Effector CD8-positive, alpha-beta T cell (primary cell): ENCODE measurements around the gene PTPRN2.

Source experiments
- DNase-seq: peaks from one replicate; lab custom pipeline; 2025; lab: John Stamatoyannopoulos, UW

PTPRN2 gene

DNA sequence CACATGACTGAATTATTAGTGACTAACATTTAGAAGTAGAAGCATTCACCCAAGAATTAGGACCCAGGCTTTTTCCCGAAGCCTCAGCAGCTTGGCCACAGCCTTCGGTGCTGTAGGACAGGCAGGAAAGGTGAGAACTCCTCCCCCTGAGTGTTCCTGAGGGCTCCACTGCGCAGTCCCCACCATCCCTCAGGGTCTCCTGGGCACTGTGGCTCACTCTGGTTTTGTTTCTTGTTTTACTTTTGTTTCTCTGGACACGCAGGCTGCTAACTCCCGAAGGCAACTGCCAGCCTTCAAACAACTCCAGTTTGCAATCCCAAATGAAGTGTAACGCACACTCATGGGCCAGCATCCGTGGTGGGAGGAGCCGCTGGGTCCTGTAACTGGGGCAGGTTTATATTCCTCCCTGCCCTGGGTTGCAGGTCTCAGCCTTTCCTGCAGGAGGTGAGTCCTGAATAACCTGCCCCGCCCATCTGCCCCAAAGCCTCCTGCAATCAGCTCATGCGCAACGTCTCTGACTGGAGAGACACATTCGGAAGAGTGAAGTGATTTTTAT lies 492.9 kb downstream of the PTPRN2 start:
- DNase-seq: no peak

DNA sequence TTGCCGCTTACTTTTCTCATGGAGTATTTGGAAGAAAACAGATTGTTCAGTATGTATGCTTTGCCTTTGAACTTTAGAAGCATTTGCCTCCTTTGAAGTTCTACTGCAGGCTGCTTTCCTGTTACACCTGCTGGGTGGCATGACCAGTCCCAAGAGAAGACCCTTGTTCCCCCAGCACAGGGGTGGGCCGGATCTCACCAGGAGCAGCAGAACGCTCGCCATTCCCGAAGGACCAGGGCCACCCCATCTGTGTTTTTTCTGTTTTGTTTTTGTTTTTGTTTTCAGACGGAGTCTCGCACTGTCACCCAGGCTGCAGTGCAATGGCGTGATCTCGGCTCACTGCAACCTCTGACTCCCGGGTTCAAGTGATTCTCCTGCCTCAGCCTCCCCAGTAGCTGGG lies 493.6 kb downstream of the PTPRN2 start:
- DNase-seq: no peak

DNA sequence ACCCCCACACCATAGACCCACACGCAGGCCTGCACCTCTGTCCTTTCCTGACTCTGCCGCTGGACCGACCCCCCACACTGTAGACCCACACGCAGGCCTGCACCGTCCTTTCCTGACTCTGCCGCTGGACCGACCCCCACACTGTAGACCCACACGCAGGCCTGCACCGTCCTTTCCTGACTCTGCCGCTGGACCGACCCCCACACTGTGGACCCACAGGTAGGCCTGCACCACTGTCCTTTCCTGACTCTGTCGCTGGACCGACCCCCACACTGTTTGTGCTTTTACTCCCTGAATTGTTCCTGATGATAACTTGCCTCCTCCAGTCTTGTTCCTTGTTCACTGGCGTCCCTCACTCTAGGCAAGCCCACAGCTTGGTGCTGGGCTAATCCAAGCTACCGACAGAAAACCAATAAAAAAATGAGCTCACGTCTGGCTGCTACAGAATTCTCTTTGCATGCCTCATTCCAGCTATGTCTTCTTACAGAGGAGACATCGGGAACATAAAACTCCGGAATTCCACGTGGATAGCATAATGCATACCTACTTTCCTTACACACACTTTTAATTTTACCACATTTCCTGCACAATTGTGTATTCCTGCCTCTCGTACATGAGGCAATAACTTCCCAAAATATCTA lies 494.3 kb downstream of the PTPRN2 start:
- DNase-seq: no peak

DNA sequence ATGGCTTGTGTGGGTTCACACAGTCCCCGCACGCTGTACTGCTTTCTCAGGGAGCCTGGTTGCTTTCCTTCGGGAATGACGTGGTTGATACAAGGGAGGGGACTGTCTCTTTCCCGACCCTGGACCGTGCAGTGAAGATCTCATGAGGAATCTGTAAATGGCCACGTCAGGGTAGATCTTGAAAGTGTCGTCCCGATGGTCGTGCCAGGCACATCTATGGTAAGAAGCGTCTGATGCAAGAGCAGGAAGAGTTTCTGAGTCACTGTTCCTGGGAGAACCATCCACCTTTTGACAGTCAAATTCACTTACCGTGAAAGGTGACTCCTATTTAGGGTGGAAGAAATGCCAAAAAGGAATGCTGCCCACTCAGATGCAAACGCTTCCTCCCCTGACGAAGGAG lies 500.4 kb downstream of the PTPRN2 start:
- DNase-seq: no peak

DNA sequence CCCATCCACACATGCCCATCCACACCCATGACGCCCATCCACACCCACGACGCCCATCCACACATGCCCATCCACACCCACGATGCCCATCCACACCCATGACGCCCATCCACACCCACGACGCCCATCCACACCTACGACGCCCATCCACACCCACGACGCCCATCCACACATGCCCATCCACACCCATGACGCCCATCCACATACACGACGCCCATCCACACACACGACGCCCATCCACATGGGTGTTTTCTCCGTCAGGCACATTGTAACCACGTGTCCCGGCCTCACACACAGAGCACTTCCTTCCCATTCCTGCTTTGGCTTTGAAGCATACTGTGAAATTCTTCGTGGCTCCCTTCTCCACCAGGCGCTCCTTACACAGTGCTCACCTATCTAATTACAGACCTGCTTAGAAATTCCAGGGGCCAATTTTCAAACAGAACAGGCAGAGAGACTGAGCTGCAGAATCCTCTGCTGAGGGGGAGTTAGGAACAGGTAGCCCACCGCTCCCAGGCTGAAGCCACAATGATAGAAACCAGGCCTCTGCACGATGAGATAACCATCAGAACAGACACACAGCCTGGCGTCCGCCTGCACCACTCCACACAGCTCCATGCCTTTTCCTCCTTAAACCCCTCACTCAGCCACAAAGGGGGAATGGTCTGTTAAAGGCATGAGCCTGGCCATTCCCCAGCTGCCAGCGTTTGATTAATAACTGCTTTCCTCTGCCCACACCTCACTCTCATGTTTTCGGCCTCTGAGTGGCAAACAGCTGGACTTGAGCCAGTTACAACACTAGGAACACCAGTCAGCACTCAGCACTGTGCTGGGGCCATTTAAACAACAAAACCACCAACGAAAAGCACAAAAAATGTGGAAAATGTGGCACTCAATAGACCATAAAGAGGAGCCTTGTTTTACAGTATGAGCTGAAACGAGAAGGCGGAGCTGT lies 501.6 kb downstream of the PTPRN2 start:
- DNase-seq: no peak

DNA sequence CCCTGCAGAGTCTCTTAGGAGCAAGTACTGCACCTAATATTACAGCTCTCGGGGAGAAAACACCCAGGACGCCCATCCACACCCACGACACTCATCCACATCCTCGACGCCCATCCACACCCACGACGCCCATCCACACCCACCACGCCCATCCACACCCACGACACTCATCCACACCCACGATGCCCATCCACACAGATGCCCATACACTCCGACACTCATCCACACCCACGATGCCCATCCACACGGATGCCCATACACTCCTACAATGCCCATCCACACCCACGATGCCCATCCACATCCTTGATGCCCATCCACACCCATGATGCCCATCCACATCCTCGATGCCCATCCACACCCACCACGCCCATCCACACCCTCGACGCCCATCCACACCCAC lies 503.1 kb downstream of the PTPRN2 start:
- DNase-seq: no peak

DNA sequence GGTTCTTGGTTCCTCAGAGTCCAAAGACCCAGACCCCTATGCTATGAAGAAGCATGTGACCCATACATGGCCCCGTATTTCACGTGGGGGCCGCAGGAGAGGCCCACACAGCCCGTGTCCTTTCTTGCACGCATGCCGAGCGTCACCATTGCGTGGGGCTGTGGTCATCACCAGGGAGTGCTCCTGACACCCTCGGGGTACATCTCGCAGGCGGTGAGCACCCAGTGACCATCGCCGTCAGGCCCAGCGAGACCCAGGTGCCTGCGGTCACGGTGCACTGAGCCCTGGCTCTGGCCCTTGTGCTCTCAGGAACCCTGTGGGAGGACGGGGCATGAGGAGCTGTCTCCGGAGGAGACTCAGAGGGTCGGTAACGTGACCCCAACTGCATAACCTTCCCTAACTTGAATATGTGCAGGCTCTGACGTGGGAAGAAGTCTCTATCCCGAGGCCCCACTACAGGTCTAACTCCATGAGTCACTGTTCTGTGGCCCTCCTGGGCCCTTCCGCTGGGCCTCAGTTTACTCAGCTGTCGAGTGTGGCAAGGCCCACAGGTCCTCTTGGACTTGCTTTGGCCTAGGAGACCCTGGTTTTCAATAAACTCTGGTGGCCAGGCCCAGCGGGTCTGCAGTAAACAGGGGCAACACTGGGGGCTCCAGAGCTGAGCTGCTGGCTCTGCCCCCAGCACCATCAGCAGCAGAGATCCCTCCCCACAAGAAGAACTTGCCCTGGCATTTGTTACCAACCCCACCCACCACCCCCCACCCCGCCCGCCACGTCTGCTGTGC lies 503.9 kb downstream of the PTPRN2 start:
- DNase-seq: no peak

DNA sequence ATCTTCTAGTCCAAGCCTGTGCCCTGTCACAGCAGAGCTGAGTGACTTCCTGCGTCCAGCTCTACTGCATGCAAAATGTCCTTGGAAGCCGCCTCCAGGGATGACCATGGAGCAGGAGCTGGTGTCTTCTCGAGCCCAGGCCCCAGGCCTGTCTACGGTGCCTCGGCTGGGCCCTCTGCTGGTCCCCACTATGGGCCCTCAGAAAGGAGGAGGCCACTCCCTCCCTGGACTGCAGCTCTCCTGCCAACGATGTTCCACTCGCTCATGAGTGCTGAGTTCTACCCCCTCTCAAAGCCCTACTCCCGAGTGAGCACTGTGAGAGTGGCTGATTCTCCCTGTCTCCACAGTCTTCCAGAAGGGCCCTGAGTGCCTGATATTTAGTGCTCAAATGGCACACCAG lies 504.9 kb downstream of the PTPRN2 start:
- DNase-seq: no peak

DNA sequence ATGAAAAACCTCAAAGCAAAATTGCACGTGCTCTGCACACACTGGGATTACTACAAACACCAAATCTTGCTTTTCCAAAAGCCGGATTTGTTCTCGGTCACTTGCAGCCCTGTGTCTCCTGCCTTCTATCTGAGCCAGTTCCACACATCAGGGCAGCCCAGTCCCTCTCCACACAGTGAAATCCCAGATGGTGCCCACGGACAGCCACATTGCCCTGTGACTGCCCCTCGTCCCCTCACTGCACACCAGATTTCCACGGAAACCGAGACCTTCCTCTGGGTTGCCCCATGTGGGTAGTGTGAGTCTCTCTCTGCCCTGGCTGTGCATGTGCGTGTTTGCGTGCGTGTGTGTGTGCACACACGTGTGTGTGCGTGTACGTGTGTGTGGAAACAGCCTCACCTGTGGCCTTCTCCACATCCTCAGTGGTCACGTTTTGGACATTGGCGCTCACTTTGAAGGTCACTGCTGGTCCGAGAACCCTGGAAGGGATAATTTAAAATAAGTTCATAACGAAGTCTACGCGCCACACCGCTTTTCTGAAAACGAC lies 506.7 kb downstream of the PTPRN2 start:
- DNase-seq: no peak

DNA sequence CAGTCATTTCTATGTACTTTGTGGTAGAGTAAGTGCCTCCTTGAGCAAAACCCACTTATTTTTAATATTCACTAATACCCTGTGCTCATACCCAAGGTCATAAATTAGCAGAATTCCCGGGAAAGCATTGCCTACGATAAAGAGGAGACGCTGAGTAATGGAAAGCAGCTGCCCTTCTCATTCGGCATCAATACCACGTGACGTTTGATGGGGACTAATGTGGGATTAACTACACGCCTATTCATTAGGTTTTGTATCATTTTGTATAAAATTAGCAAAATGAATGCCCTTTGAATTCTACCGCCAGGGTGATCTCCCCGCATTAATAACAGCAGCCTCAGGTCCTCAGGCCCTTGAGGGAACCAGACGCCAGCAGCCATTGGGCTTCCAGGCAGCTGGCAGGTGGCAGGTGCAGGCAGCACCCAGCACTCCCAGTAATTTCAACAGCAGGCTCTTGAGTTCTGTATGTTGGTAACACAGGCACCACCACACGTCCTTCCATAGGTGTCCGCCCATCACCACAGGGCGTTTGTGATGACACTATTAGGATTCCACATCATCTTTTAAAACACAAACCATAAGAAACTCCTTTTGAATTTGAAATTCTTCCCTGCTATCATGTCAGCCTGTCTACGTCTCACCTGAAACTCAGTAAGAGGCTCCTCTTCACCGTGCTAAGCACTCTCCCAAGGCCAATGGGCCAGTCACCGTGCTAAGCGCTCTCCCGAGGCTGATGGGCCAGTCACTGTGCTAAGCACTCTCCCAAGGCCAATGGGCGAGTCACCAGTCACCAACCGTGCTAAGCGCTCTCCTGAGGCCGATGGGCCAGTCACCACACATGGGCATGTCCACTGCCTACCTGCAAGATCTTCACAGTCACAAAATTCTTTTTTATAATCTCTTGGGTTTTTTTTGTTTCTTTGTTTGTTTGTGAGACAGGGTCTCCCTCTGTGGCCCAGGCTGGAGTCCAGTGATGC lies 509.4 kb downstream of the PTPRN2 start:
- no peak for DNase-seq

DNA sequence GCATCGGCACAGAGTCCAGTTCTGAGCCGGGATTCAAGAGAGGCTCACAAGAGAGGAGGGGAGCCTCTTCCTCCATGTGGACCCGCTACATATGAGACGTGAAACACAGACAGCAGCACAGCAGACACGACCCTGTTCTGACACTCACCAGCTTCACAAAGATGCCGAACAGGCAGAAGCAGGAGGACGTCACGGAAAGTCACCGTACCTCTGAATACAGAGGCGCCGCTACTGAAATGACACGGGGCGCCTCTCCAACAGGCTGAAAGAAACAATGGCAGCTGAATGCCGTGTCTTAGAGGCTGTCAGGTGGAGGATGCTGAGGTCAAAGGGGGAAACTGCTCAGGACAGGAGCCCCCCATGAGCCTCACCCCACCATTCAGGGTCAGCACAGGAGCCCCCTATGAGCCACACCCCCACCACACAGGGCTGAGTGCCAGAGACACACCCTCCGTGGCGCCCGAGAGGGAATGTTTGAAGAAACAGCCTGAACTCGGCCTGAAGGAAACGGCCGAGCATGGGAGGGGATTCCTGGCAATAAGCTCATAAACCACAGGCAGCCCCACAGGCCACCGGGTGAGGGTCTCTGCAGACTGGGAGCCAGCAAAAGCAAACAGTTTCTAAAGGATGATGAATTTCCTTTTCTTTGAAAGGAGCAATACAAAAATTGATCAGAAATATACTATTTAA lies 510.3 kb downstream of the PTPRN2 start:
- no peak for DNase-seq

DNA sequence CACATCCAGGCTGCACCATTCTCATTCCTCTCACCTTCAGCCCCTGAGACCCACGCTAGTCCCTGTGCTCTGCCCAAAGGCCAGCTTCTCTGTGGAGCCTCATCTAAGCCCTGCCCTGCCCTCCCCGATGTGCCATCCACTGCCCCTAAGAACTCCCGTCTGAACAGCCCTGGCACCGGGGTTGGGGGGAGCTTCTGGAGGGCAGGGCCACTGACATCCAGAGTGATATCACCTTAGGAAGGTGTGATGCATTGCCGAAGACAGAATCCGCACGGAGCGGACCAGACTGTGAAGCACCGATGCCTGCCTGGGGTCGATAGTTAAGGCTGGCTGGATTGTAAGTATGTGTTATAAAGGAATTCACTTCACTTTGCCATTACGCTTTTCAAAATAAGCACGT lies 511.0 kb downstream of the PTPRN2 start:
- DNase-seq: no peak

DNA sequence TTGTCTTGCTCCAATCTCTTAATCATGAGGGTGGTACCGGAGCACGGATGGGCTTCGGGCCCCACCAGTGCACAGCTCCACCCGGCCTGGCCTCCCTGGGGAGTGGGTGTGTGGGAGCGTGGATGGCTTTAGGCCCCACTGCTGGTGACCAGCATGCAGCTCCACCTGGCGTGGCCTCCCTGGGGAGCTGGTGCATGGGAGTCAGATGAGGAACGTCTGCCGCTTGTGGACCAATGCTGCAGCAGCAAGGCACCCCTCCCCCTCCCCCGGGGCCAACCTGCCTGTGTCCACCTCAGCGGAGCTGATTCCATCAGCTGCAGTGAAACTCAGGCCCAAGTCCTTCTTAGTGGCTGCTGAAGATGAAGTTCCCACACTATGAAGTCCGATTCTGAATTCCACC lies 511.4 kb downstream of the PTPRN2 start:
- no peak for DNase-seq

DNA sequence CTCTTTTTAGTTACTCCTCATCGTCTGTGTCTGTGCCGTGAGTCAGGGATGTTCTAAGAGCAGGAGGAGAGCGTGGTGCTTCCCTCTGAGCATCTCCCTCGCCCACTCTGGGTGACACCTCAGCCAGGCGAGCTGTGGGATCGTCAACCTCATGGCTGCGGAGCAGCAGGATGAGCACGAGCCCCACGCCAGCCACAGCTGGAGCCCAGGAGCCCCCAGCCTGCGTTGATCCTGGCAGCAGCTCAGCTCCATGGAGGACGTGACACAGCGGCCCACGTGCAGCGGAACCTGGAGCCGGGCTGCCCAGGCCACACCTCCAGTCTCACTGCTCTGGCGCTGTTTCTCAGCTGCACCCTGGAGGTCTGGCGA lies 512.0 kb downstream of the PTPRN2 start:
- DNase-seq: no peak

DNA sequence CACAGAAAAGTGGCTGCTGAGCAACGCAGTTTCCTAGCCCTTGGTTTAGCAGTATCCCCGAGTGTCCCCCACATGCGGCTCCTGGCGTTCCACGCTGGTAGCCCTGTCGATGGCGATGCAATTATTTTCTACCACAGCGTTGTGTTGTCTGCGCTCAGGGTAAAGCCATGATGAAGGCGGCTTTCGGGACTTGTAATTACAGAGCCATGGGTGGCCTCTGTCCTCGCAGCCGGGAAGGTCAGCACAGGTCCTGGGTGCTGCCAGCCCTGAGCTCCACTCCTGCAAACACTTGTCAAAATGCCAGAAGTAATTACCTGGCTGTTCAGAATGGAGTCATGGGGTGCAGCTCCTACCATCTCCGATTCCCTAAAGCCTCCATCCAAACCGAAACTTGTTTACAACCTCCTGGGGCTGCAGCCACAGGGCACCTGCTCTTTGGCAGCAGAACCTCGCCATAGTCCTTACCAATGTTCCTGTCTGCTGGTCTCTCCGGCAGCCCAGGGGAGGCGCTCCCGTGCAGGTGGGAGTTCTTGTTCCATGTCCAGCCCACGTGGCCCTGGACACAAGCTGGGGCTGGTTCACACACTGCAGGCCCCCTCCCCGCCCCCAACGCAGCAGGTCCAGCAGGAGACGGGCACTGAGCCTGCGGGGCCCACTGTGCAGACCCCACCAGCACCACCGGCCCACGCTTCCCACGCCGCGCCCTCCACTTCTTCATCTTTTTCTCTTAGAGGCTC lies 512.6 kb downstream of the PTPRN2 start:
- no peak for DNase-seq

DNA sequence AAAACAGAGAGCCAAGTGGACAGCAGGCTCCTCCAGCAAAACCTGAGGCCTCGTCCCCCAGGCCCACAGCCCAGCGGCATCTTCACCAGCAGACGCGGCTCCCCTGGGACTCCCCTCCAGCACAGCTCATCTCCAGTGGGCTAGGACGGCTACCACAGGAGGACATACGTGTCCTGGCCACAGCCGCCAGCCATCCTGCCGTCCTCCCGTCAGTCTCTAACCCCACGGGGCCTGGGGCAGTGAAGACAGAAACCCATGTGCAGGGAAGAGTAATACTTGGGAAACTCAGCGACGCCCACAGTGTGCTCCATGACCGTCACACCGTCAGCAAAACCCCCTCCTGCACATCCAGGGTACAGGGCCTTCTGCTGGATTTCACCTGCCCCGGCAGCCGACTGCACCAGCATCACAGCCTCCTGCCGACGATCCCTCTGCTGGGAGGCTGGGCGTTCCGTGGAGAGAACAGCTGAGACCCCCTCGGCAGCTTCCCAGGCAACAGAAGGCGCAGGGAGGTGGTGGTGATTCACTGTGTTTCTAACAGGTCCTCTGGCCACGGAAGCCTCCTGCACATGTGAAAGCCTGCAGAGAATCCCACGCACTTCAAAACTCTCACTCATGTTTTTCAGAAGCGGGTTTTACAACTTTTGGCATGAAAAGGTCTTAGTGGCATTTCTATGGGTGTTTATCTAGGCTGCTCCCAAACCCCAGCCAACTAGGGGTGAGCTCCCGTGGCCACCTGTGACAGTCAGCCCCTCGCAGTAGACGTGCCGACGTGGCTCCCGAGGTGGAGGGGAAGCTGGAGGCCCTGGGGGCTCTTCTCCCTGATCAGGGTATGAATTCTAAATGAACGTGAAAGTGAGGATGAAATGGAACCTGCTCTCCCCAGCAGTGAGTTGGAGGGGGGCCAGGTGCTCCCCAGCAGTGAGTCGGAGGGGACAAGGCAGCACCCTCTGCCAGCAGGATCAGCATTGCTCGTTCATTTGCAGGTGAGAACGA lies 513.5 kb downstream of the PTPRN2 start:
- no peak for DNase-seq

DNA sequence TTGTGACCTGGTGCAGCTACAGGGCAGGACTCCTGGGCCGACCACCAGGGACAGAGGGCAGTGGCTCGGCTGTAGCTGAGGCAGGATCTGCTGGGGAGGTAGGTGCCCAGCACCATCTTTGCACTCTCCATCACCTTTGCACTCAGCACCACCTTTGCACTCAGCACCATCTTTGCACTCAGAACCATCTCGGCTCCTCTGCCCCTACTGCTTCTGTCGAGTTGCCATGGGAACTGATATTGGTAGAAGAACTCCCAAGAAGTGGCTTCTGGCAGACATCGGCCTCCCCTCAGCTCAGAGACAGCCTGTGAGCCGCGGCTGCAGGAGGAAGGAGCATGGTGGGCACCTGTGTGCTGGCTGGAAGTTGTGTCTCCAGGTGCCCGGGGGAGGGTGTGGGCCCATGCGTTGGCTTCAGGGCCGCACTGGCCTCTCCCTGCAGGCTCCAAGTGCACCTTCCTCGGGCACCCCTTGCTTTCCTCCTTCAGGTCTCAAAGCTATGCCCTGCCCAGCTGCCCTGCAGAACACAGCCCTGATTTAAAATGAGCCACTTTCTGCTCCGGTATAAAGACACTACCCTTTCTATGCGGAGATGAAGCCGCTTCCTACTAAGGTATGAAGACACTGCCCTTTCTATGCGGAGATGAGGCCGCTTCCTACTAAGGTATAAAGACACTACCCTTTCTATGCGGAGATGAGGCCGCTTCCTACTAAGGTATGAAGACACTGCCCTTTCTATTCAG lies 514.5 kb downstream of the PTPRN2 start:
- DNase-seq: no peak
